ENCODE results near the gene LPIN3.
A peak's percentile ranks its signal among the peaks of the same experiment; 100 is the strongest.
"Not testable (repeated sequence)": the region's sequence is repeated elsewhere in the genome, so short reads cannot be mapped to it uniquely, and the experiment has no call there.

Gene LPIN3

DNA sequence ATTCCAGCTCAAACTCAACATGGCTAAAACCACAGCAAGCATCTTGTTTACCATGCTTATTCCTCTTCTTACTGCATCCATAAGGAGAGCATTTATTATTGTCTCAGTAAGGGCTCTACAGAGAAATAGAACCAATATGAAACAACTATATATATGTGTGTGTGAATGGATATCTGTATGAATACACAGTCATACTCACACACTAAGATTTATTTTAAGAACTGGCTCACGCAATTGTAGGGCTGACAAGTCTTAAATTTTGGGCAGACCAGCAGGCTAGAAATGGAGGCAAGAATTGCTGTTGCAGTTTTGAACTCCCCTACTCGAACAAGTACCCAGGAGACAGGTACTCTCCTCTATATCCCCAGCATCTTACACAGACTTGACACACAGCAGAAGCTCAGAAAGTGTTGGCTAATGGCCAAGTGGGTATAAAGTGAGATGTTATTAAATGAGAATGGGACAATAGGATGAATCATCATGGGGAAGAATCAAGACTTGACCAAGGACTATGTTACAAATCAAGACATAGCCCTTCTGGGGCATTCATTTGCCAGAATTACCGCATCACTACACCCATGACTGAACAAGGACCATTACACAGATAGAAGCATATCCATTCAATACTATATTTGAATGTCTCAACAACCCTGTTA is 36.1 kb upstream of the LPIN3 start:
- TF ChIP-seq, protein P1, sequence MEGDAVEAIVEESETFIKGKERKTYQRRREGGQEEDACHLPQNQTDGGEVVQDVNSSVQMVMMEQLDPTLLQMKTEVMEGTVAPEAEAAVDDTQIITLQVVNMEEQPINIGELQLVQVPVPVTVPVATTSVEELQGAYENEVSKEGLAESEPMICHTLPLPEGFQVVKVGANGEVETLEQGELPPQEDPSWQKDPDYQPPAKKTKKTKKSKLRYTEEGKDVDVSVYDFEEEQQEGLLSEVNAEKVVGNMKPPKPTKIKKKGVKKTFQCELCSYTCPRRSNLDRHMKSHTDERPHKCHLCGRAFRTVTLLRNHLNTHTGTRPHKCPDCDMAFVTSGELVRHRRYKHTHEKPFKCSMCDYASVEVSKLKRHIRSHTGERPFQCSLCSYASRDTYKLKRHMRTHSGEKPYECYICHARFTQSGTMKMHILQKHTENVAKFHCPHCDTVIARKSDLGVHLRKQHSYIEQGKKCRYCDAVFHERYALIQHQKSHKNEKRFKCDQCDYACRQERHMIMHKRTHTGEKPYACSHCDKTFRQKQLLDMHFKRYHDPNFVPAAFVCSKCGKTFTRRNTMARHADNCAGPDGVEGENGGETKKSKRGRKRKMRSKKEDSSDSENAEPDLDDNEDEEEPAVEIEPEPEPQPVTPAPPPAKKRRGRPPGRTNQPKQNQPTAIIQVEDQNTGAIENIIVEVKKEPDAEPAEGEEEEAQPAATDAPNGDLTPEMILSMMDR (IDR thresholded peaks at IDR 0.05; ENCODE audit: low read depth, low read length), result no peak
- peak in 1 of 2 donors; percentile 64 for DNase-seq (ENCODE audit: low read depth in 2 of 2)
- H3K4me3 ChIP-seq (replicated peaks in 1 of 2; ENCODE audit: low read depth in 2 of 2, low read length in 2 of 2), result no peak overlapping the region

DNA sequence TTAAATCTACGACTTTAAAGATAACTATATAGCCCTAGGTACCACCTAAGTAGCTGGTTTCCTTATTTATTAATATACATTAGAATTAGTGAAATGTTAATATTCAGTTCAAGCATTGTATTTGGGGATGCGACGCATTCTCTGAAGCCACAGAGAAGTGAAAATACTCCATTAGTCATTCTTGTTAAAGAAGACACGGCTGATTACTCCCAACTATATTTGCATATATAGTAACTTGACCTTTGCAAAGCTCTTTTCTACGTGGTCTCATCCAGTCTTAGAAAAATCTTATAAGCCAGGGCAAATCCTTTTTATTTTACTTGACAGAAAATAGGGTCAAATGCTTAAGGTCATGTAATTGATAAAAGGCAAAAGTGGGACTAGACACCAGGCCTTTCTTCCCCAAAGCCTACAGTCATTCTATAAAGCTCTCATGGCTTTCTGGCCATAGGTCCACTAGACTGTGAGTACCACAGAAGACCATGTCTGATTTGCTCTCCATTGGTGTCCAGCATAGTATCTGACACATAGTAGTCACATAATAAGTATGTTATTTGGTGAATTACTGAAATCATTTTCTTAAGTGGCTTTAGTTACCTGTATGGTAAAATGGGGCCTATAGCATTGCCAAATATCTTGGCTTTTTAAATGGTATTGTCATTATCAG is 34.4 kb upstream of the LPIN3 start:
- no peak overlapping the region for H3K4me3 ChIP-seq (replicated peaks in 1 of 2; ENCODE audit: low read depth in 2 of 2, low read length in 2 of 2)
- TF ChIP-seq, protein P1 (IDR thresholded peaks at IDR 0.05; ENCODE audit: low read depth, low read length), result no peak
- no peak for DNase-seq (ENCODE audit: low read depth in 2 of 2)

DNA sequence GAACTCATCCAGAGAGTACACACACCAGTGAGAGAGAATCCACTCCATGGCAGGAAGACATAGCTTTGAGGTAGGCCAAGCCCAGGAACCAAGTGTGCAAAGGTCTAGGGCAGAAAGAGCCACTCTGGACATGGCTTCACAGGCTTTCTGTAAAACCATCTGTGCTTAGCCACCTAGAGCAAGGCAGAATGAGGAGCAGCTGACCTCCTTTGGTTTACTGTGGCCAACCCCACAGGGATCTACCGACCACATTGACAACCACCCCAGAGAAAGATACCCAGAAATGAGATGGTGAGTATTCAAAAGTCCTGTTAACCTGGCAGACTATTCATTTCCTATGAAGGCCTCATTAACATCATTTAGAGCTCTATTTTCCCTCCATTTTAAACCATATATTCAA is 33.6 kb upstream of the LPIN3 start:
- H3K4me3 ChIP-seq (replicated peaks in 1 of 2; ENCODE audit: low read depth in 2 of 2, low read length in 2 of 2), result no peak overlapping the region
- no peak for DNase-seq (ENCODE audit: low read depth in 2 of 2)
- TF ChIP-seq, protein P1 (IDR thresholded peaks at IDR 0.05; ENCODE audit: low read depth, low read length), result no peak

DNA sequence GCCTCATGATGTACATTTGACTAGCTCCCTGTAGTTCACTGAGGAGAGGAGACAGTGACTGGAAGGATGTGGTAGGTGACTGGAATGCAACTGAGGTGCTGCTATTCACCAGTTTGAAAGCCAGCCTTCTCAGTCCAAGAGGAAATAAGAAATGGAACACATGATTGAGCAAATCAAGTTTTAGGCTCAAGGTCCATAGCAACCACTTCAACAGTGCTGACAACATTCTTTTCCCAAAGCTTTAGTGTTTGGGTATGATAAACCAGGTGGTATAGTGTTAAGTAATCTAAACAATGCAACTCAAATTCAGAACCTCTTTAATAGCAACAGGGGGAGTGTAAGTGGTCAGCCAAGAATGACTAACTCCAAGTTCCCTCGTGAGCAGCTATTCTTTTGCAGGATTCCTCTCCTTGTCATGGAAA is 32.3 kb upstream of the LPIN3 start:
- DNase-seq (ENCODE audit: low read depth in 2 of 2), result peak; percentile 90 to 95
- H3K4me3 ChIP-seq (replicated peaks in 1 of 2; ENCODE audit: low read depth in 2 of 2, low read length in 2 of 2), result no peak overlapping the region
- TF ChIP-seq, protein P1 (IDR thresholded peaks at IDR 0.05; ENCODE audit: low read depth, low read length), result no peak

DNA sequence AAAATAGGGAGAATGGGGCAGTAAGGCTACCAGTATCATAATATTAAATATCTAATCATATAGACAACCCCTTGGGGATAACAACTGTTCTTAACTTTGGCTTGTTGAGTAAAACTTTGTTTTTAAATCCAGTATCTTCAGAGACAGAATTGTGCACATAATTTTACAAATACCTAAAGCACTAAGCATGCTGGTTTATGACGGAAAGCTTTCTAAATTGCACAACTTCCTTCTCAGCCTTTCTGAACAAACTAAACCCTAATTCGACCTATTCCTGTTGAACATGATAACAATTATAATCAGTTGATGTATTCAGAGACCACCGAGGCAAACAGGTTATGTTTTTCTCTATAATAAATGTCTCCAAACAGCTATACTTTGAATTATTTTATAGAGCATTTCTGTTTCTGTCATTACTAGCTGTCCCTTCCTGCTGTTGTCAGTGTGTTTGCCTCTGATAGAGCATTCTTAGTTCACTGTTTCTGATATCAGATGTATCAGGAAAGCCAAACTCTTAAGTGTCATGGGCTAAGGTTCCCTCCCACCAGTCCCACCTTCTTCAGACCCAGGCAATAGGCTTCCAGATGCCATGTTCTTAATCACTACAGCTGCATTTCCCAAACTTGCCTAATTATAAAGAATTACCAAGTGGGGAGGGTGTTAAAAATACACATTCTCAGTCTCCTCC is 31.8 kb upstream of the LPIN3 start:
- H3K4me3 ChIP-seq (replicated peaks in 1 of 2; ENCODE audit: low read depth in 2 of 2, low read length in 2 of 2), result no peak overlapping the region
- TF ChIP-seq, protein P1 (IDR thresholded peaks at IDR 0.05; ENCODE audit: low read depth, low read length), result no peak
- peak; percentile 80 to 84 for DNase-seq (ENCODE audit: low read depth in 2 of 2)

DNA sequence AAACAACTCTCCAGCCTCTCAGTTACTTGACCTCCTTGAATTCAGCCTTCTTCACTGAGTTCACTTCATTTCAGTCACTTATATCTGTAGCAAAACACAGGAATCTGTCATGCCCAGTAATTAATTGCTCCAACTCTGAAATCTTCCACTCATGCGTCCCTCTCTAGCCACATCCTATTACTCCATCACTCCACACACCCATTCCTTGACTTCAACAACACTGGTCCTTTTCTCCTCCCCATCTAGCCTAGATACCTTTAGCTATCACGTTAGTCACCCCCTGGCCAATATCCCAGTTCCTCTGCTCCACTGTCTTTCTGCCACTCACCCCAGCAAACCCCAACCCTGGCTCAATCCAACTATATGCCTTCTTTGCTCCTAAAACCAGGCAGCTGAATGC is 30.8 kb upstream of the LPIN3 start:
- no peak overlapping the region for H3K4me3 ChIP-seq (replicated peaks in 1 of 2; ENCODE audit: low read depth in 2 of 2, low read length in 2 of 2)
- peak; percentile 75 for DNase-seq (ENCODE audit: low read depth in 2 of 2)
- TF ChIP-seq, protein P1 (IDR thresholded peaks at IDR 0.05; ENCODE audit: low read depth, low read length), result no peak

DNA sequence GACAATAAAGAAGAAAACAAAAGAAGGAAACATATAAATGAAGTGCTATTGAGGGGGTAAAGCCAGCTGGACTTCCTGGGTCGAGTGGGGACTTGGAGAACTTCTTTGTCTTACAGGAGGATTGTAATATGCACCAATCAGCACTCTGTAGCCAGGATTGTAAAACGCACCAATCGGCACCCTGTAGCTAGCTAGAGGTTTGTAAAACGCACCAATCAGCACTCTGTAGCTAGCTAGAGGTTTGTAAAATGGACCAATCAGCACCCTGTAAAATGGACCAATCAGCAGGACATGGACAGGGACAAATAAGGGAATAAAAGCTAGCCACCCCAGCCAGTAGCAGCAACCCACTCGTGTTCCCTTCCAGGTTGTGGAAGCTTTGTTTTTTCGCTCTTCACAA is 28.6 kb upstream of the LPIN3 start:
- not testable (repeated sequence) for DNase-seq (ENCODE audit: low read depth in 2 of 2); H3K4me3 ChIP-seq (replicated peaks in 1 of 2; ENCODE audit: low read depth in 2 of 2, low read length in 2 of 2)
